ENCODE data around the gene C16orf54. TPM values are rescaled to one million over a fixed set of nuclear protein-coding genes. Genes with fewer than 3 reads are reported as not detected.

The C16orf54 gene
- total and polyA plus RNA-seq, 10 of the 15 experiments (the other 5 are each of a cell fraction or from before 2014, with no cell fraction given): 2.1 to 13.3 (median 5.4) TPM

GRCh38 chr16:29710227-29711219 lies 35.3 kb downstream of the C16orf54 start (continued):
- TF ChIP-seq IKZF1 (conservative IDR thresholded peaks at IDR 0.05) (0 out of 2 replicates have a peak, but pooled peaks have one; percentile 32), CHD1 (IDR thresholded peaks at IDR 0.05; ENCODE audit: low read depth, low read length) (no peak), ZBED1 (IDR thresholded peaks at IDR 0.05; ENCODE audit: borderline replicate concordance) (no peak), SUPT20H (IDR thresholded peaks at IDR 0.05; ENCODE audit: borderline replicate concordance, control insufficient read depth, low read depth, low read length) (no peak), ZNF592 (IDR thresholded peaks at IDR 0.05) (no peak), ATF3 (IDR thresholded peaks at IDR 0.05; ENCODE audit: borderline replicate concordance, extremely low read depth, low read depth, low read length) (peak; percentile 62; the same call in 1 of the 2 replicates), LARP7 (IDR thresholded peaks at IDR 0.05) (no peak), CUX1 (IDR thresholded peaks at IDR 0.05; ENCODE audit: insufficient replicate concordance, low read depth, low read length) (no peak), KDM1A (IDR thresholded peaks at IDR 0.05; ENCODE audit: borderline replicate concordance) (no peak), FOXK2 (IDR thresholded peaks at IDR 0.05) (no peak), SUZ12 (IDR thresholded peaks at IDR 0.05; ENCODE audit: unreplicated experiment) (no peak), RUNX3 (IDR thresholded peaks at IDR 0.05; ENCODE audit: low read length) (peak; percentile 61), TARDBP (IDR thresholded peaks at IDR 0.05; ENCODE audit: borderline replicate concordance) (no peak), USF1 (IDR thresholded peaks at IDR 0.05; ENCODE audit: borderline replicate concordance, extremely low read length, insufficient read depth, low read depth, low read length) (peak; percentile 27), RB1 (IDR thresholded peaks at IDR 0.05; ENCODE audit: borderline replicate concordance) (no peak), KAT2A (conservative IDR thresholded peaks at IDR 0.05; ENCODE audit: control insufficient read depth, low read depth, low read length) (no peak), HDAC2 (IDR thresholded peaks at IDR 0.05) (no peak), ZNF217 (IDR thresholded peaks at IDR 0.05) (no peak), TCF12 (IDR thresholded peaks at IDR 0.05; ENCODE audit: low read depth, low read length) (no peak)

Measured in GM12878 (cell line).